ENCODE results near the gene VAV2. TPM values are rescaled to one million over a fixed set of nuclear protein-coding genes. Genes with fewer than 3 reads are reported as not detected.
A peak's percentile ranks its signal among the peaks of the same experiment; 100 is the strongest.

VAV2 gene
- total and polyA plus RNA-seq, 4 donors = 13.0 to 28.2 (median 16.3) TPM

DNA sequence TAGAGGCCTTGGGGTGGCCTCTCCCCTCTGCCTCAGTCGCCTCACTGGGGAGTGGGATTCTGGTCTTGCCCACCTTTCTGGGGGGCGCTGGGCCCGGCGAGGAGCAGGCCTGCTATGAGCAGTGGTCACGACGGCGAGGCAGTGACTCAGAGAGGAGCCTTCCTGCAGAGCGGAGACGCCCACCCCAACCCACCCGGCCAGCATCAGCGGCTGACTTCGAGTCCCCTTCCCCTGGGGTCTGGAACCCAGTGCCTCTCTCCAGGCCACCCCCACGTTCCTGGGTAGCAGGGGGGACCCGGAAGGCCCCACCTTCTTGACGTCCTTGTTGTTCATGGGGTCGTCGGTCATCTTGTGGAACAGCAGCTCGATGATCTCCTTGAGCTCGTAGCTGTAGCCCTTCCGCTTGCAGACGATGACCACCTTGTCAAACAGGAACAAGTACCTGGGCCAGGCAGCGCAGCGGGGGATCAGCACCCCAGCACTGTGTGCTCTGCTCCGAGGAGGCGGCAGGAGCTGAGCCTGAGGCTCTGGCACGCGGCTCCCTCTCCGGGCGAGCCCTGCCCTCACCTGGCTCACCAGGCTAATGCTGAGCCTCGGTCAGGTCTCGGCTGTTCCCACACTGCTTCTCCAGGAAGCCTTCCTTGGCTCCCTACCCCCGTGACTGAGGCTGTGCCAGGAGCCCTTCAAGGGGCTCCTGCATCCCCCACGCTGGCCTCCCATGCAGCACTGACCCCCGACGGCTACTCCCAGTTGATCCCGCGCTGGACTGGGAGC lies 203.9 kb downstream of the VAV2 start:
- Histone ChIP-seq H3K4me1 (ENCODE audit: control insufficient read depth in 5 of 5, insufficient read depth in 5 of 5, low read length in 5 of 5) (peaks cover 0 to 17% (median 5%) of the 10 kb centered on the region in 5 donors), H3K36me3 (ENCODE audit: control insufficient read depth in 4 of 4, insufficient read depth in 4 of 4, low read length in 4 of 4) (peaks cover 0 to 26% (median 14%) of the 10 kb centered on the region in 4 donors), H3K27me3 (ENCODE audit: control insufficient read depth in 3 of 3, insufficient read depth in 3 of 3, low read length in 2 of 3) (no peaks in the 10 kb centered on the region), H3K9ac (ENCODE audit: insufficient read depth in 1 of 2, low read length in 2 of 2) (no peak overlapping the region), H3K9me3 (ENCODE audit: control insufficient read depth in 4 of 4, insufficient read depth in 3 of 4, low read length in 3 of 4) (no peaks in the 10 kb centered on the region), H3K4me3 (no peak overlapping the region), H3K27ac (ENCODE audit: low read depth in 1 of 2, low read length in 1 of 2) (peak overlapping the region in 1 of 2 donors; percentile 28)
- 80 to 81% methylated on average over 37 of the region's 37 CpGs for WGBS, 2 donors
- no peak for TF ChIP-seq CTCF (IDR thresholded peaks at IDR 0.05; ENCODE audit: control extremely low read depth, extremely low read depth)
- ATAC-seq (ENCODE audit: insufficient read depth, low FRiP score) (no peak), DNase-seq (no peak)

GRCh38 chr9:133787754-133788025 lies 204.4 kb downstream of the VAV2 start:
- Histone ChIP-seq H3K9me3 (ENCODE audit: control insufficient read depth in 4 of 4, insufficient read depth in 3 of 4, low read length in 3 of 4) (no peaks in the 10 kb centered on the region), H3K9ac (ENCODE audit: insufficient read depth in 1 of 2, low read length in 2 of 2) (no peak overlapping the region), H3K27ac (ENCODE audit: low read depth in 1 of 2, low read length in 1 of 2) (no peak overlapping the region), H3K4me3 (no peak overlapping the region), H3K27me3 (ENCODE audit: control insufficient read depth in 3 of 3, insufficient read depth in 3 of 3, low read length in 2 of 3) (no peaks in the 10 kb centered on the region), H3K36me3 (ENCODE audit: control insufficient read depth in 4 of 4, insufficient read depth in 4 of 4, low read length in 4 of 4) (peaks cover 0 to 26% (median 17%) of the 10 kb centered on the region in 4 donors), H3K4me1 (ENCODE audit: control insufficient read depth in 5 of 5, insufficient read depth in 5 of 5, low read length in 5 of 5) (peaks cover 0 to 17% (median 5%) of the 10 kb centered on the region in 5 donors)
- DNase-seq (no peak), ATAC-seq (ENCODE audit: insufficient read depth, low FRiP score) (no peak)
- no peak for TF ChIP-seq CTCF (IDR thresholded peaks at IDR 0.05; ENCODE audit: control extremely low read depth, extremely low read depth)
- WGBS, 2 donors = 61 to 63% methylated on average over 5 of the region's 5 CpGs

- no peaks in the 10 kb centered on the region for H3K9me3 ChIP-seq (ENCODE audit: control insufficient read depth in 4 of 4, insufficient read depth in 3 of 4, low read length in 3 of 4)
- 79 to 80% methylated on average over 17 of the region's 17 CpGs for whole genome bisulfite sequencing, 2 donors
- H3K9ac ChIP-seq (ENCODE audit: insufficient read depth in 1 of 2, low read length in 2 of 2) = no peak overlapping the region
- DNase-seq (no peak), ATAC-seq (ENCODE audit: insufficient read depth, low FRiP score) (no peak)
- no peak overlapping the region for H3K27ac ChIP-seq (ENCODE audit: low read depth in 1 of 2, low read length in 1 of 2)
- H3K4me1 ChIP-seq (ENCODE audit: control insufficient read depth in 5 of 5, insufficient read depth in 5 of 5, low read length in 5 of 5) = peaks cover 0 to 17% (median 7%) of the 10 kb centered on the region in 5 donors
- no peak overlapping the region for H3K4me3 ChIP-seq
- TF ChIP-seq CTCF (IDR thresholded peaks at IDR 0.05; ENCODE audit: control extremely low read depth, extremely low read depth) = no peak
- peaks cover 0 to 26% (median 16%) of the 10 kb centered on the region in 4 donors for H3K36me3 ChIP-seq (ENCODE audit: control insufficient read depth in 4 of 4, insufficient read depth in 4 of 4, low read length in 4 of 4)
- no peaks in the 10 kb centered on the region for H3K27me3 ChIP-seq (ENCODE audit: control insufficient read depth in 3 of 3, insufficient read depth in 3 of 3, low read length in 2 of 3)
Measured at GRCh38 chr9:133786907-133787753, 205.0 kb downstream of the VAV2 start.
